Epithelial cell of esophagus (primary cell): ENCODE data around the gene ME3.
"Not testable (repeated sequence)": the region's sequence is repeated elsewhere in the genome, so short reads cannot be mapped to it uniquely, and the experiment has no call there.

Experiments
- DNase-seq: peaks from one replicate; pipeline ENCODE4 v3.0.0; 2010; ENCODE audit warnings: low read depth
- H3K4me3 ChIP-seq: 2 replicates; pipeline ENCODE4 v1.5.1; 2011; ENCODE audit warnings: mild to moderate bottlenecking, low read length, control low read depth
- CTCF ChIP-seq: IDR thresholded peaks from 2 replicates; pipeline ENCODE4 v1.5.1; 2011; ENCODE audit warnings: low read depth, mild to moderate bottlenecking, low read length, control low read depth, inconsistent platforms; ENCODE audit not compliant: insufficient read depth; ENCODE audit errors: missing control alignments

The ME3 gene

GRCh38 chr11:86440843-86441242 is 231.6 kb downstream of the ME3 start:
- no peak for DNase-seq
- no peak overlapping the region for H3K4me3 ChIP-seq
- TF ChIP-seq CTCF, result no peak

- no peak for DNase-seq
- H3K4me3 ChIP-seq, result no peak overlapping the region
- no peak for TF ChIP-seq CTCF
These were observed 232.1 kb downstream of the ME3 start for GRCh38 chr11:86440305-86440716.

GRCh38 chr11:86438685-86439084 is 233.7 kb downstream of the ME3 start:
- H3K4me3 ChIP-seq, result no peak overlapping the region
- peak; percentile 55 for DNase-seq
- no peak for TF ChIP-seq CTCF

GRCh38 chr11:86435711-86436110 is 236.7 kb downstream of the ME3 start:
- TF ChIP-seq CTCF, result no peak
- DNase-seq, result no peak
- no peak overlapping the region for H3K4me3 ChIP-seq

GRCh38 chr11:86433361-86434095 is 238.9 kb downstream of the ME3 start:
- not testable (repeated sequence) for H3K4me3 ChIP-seq, DNase-seq

GRCh38 chr11:86431258-86431657 is 241.2 kb downstream of the ME3 start:
- TF ChIP-seq CTCF, result no peak
- H3K4me3 ChIP-seq, result no peak overlapping the region
- no peak for DNase-seq

- no peak for DNase-seq
- no peak for TF ChIP-seq CTCF
- no peak overlapping the region for H3K4me3 ChIP-seq
These were observed 245.0 kb downstream of the ME3 start for GRCh38 chr11:86427441-86427840.

GRCh38 chr11:86423488-86423887 is 248.9 kb downstream of the ME3 start:
- DNase-seq, H3K4me3 ChIP-seq: not testable (repeated sequence)
